ENCODE data around the gene PIP5K1C. TPM values are rescaled to one million over a fixed set of nuclear protein-coding genes. Genes with fewer than 3 reads are reported as not detected.

Gene PIP5K1C
- total and polyA plus RNA-seq, 10 of the 15 experiments (the other 5 are each of a cell fraction or from before 2014, with no cell fraction given), result 0.39 to 19.6 (median 5.3) TPM

DNA sequence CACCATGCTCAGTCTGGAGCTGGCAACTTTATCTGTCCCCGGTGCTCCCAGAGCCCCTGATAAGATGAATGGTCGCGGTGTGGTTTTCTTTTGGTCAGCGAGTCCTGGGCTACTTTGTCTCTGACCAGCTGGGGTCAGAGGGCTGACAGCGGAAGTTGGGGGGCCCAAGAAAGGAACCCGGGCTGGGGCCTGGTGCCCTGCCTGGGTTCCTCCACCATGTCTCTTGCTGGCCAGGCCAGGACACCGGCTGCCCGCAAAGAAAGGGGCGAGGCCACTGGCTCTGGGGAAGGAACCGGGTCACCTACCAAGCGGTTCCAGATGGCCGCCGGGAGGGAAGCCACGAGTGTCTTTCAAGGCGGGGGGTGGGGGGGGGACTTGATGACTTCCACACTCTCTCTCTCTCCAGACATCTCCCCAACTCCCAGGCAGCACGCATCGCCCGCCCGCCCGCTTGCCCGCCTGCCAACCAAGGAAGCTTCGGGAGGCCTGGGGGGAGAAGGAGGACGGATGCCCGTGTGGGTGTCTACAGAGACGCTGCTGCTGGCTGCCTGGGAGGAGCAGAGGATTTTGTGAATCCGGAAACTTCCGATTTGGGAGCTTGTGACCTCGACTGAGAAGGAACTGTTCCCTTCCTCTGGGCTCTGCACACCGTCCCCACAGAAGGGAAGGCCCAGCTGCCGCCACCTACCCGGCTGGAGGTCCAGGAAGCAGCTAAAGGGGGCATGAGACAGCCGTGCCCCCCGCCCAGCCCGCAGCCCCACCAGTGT is 1.1 kb downstream of the PIP5K1C start:
- no peak for DNase-seq (ENCODE audit: low read depth, low spot score)
- ChIA-PET SMC1A (ENCODE audit: uncharacterized antibody, unreplicated experiment) (interaction anchor here (1.5 kb wide), 1 partner anchor 9 kb away, joined by 5 read pairs; no protein-coding TSS in a partner anchor), POLR2A (interaction anchor here (1.2 to 3.4 kb wide), 3 partner anchors 11 to 31 kb away, joined by 3 to 13 read pairs (median 5); no protein-coding TSS in a partner anchor), CTCF (interaction anchor here (0.7 to 3.8 kb wide), 8 partner anchors 9 to 145 kb away, joined by 3 to 22 read pairs (median 5); partner anchors contain the start of gene TJP3), RAD21 (ENCODE audit: unreplicated experiment) (interaction anchor here (0.6 to 1.9 kb wide), 5 partner anchors 9 to 63 kb away, joined by 3 to 6 read pairs (median 4); partner anchors contain the start of genes APBA3 and MRPL54)
- Histone ChIP-seq H3K4me3 (peak overlapping the region; percentile 88), H3K9me3 (replicated peaks; ENCODE audit: control insufficient read depth, insufficient read depth, low read length) (no peaks in the 10 kb centered on the region), H3K36me3 (ENCODE audit: control insufficient read depth in 2 of 2, insufficient read depth in 2 of 2, low read length in 1 of 2) (no peaks in the 10 kb centered on the region), H2AFZ (ENCODE audit: control insufficient read depth, low read depth, low read length) (peak overlapping the region; percentile 55), H3K4me1 (ENCODE audit: control insufficient read depth, insufficient read depth, low read length) (no peaks in the 10 kb centered on the region; the same call in 1 of the 2 replicates), H3K79me2 (ENCODE audit: control insufficient read depth, insufficient read depth, low read length) (peaks cover 30% of the 10 kb centered on the region), H3K27ac (ENCODE audit: control insufficient read depth, insufficient read depth) (peak overlapping the region; percentile 69), H3K4me2 (ENCODE audit: control insufficient read depth, insufficient read depth) (peak overlapping the region; percentile 89), H4K20me1 (ENCODE audit: control insufficient read depth, insufficient read depth) (no peaks in the 10 kb centered on the region), H3K9ac (ENCODE audit: control insufficient read depth, insufficient read depth, low read length) (peak overlapping the region; percentile 80), H3K27me3 (replicated peaks in 1 of 2; ENCODE audit: control insufficient read depth in 2 of 2, insufficient read depth in 2 of 2, low read length in 1 of 2) (no peaks in the 10 kb centered on the region)
- intact Hi-C loops (cut with micrococcal nuclease; ENCODE audit: unreplicated experiment), result no loop called here
- FAIRE-seq, result peak; percentile 47
- ATAC-seq, result peak; percentile 39
- no TSS peak for BruUV-seq (replicated peaks)
- 12% methylated on average over 32 of the region's 34 CpGs for WGBS (ENCODE audit: insufficient coverage, insufficient replicate concordance, low lambda C conversion rate, missing lambda C conversion rate)
- in situ Hi-C loops (cut with MboI), result no loop called here
- TF ChIP-seq IKZF2 (IDR thresholded peaks at IDR 0.05) (0 out of 4 replicates have a peak, but pooled peaks of 1 of the 2 experiments have one; percentile 26), EED (IDR thresholded peaks at IDR 0.05; ENCODE audit: low read depth) (peak; percentile 30; the same call in 1 of the 2 replicates), NFYA (IDR thresholded peaks at IDR 0.05; ENCODE audit: borderline replicate concordance, low read depth, low read length) (no peak), POLR2A (IDR thresholded peaks at IDR 0.05; ENCODE audit: low read depth, low read length) (0 out of 2 replicates have a peak, but pooled peaks have one; percentile 10), WRNIP1 (IDR thresholded peaks at IDR 0.05; ENCODE audit: borderline replicate concordance, low read depth, low read length) (no peak), SPI1 (IDR thresholded peaks at IDR 0.05; ENCODE audit: borderline replicate concordance, insufficient read depth, low read depth, low read length) (peak; percentile 18; the same call in 1 of the 2 replicates), ZZZ3 (IDR thresholded peaks at IDR 0.05; ENCODE audit: control insufficient read depth, insufficient read length, low read depth) (no peak)
- TF ChIP-seq, protein P1, sequence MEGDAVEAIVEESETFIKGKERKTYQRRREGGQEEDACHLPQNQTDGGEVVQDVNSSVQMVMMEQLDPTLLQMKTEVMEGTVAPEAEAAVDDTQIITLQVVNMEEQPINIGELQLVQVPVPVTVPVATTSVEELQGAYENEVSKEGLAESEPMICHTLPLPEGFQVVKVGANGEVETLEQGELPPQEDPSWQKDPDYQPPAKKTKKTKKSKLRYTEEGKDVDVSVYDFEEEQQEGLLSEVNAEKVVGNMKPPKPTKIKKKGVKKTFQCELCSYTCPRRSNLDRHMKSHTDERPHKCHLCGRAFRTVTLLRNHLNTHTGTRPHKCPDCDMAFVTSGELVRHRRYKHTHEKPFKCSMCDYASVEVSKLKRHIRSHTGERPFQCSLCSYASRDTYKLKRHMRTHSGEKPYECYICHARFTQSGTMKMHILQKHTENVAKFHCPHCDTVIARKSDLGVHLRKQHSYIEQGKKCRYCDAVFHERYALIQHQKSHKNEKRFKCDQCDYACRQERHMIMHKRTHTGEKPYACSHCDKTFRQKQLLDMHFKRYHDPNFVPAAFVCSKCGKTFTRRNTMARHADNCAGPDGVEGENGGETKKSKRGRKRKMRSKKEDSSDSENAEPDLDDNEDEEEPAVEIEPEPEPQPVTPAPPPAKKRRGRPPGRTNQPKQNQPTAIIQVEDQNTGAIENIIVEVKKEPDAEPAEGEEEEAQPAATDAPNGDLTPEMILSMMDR (IDR thresholded peaks at IDR 0.05 in 2 of 3, conservative IDR thresholded peaks at IDR 0.05 in 1 of 3; ENCODE audit: control insufficient read depth in 2 of 3, extremely low read depth in 1 of 3, insufficient read depth in 1 of 3, low read depth in 3 of 3, low read length in 3 of 3), result 0 out of 6 replicates have a peak, but pooled peaks of 1 of the 3 experiments have one; percentile 4
- TF ChIP-seq, protein P2, sequence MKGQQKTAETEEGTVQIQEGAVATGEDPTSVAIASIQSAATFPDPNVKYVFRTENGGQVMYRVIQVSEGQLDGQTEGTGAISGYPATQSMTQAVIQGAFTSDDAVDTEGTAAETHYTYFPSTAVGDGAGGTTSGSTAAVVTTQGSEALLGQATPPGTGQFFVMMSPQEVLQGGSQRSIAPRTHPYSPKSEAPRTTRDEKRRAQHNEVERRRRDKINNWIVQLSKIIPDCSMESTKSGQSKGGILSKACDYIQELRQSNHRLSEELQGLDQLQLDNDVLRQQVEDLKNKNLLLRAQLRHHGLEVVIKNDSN (IDR thresholded peaks at IDR 0.05; ENCODE audit: borderline replicate concordance, extremely low read length, insufficient read depth, low read depth, low read length), result no peak
- TF ChIP-seq, protein P3, sequence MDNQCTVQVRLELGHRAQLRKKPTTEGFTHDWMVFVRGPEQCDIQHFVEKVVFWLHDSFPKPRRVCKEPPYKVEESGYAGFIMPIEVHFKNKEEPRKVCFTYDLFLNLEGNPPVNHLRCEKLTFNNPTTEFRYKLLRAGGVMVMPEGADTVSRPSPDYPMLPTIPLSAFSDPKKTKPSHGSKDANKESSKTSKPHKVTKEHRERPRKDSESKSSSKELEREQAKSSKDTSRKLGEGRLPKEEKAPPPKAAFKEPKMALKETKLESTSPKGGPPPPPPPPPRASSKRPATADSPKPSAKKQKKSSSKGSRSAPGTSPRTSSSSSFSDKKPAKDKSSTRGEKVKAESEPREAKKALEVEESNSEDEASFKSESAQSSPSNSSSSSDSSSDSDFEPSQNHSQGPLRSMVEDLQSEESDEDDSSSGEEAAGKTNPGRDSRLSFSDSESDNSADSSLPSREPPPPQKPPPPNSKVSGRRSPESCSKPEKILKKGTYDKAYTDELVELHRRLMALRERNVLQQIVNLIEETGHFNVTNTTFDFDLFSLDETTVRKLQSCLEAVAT (IDR thresholded peaks at IDR 0.05), result 0 out of 2 replicates have a peak, but pooled peaks have one; percentile 19
